ENCODE data around the gene GLB1L.
"Not testable (repeated sequence)": the region's sequence is repeated elsewhere in the genome, so short reads cannot be mapped to it uniquely, and the experiment has no call there.

Gene GLB1L

DNA sequence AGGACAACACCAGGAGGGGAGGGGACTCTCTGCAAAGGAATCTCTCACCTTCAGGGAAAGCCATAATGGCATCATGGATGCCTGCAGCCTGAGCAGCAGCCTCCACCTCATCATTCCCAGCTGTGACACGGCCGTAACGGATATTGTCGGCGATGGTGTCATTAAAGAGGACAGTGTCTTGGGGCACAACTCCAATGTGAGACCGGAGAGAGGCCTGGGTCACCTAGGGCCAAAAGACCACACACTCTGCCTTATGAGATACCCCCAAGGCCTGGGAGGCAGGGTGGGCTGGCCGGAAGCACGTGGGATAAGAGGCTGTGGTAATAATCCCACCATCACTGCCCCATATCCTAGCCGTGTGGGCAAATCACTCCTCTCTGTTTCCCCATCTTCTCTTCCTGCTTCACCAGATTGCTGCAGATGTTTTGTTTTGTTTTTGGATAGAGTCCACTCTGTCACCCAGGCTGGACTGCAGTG lies 34.3 kb downstream of the GLB1L start:
- H3K4me1 Mint-ChIP-seq = peaks cover 47% of the 10 kb centered on the region
- H3K4me3 Mint-ChIP-seq = no peak overlapping the region

DNA sequence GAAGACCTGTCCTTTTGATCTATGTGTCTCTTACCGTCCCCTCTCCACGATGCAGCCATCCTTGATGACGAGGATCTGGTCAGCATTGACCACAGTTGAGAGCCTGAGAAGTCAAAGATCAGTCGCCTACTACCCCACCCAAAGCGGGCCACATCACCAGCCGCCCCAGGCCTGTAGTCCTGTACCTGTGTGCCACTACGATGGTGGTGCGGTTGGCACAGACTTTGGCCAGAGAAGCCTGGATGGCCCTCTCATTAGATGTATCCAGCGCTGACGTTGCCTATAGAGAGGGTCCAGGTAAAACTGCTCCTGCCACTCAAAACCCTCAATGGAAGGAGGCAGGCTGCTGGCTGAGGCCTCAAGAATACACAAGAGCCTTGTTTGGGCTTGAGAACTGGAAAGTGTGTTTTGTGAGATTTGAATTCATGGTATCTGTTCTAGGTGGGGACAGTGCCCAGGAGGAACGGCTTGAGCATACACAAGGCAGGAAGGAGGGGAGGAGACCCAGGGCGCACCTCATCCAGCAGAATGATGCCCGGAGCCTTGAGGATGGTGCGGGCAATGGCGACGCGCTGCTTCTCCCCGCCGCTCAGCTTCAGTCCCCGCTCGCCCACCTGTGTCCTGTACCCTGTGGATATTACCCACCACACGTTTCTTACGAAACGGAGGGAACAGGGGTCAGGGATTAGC lies 34.9 kb downstream of the GLB1L start:
- peak overlapping the region; percentile 72 for H3K27ac Mint-ChIP-seq
- no peak for DNase-seq (ENCODE audit: low spot score in 2 of 2)
- no peak for ATAC-seq
- no peaks in the 10 kb centered on the region for H3K9me3 Mint-ChIP-seq
- H3K4me1 Mint-ChIP-seq = peaks cover 45% of the 10 kb centered on the region
- H3K36me3 Mint-ChIP-seq = peaks cover 76% of the 10 kb centered on the region
- H3K4me3 Mint-ChIP-seq = no peak overlapping the region

More for the DNA sequence above, 34.3 kb downstream of the GLB1L start:
- ATAC-seq = no peak
- H3K36me3 Mint-ChIP-seq = peaks cover 77% of the 10 kb centered on the region
- H3K9me3 Mint-ChIP-seq = no peaks in the 10 kb centered on the region
- no peak for DNase-seq (ENCODE audit: low spot score in 2 of 2)
- H3K27ac Mint-ChIP-seq = peak overlapping the region; percentile 72

DNA sequence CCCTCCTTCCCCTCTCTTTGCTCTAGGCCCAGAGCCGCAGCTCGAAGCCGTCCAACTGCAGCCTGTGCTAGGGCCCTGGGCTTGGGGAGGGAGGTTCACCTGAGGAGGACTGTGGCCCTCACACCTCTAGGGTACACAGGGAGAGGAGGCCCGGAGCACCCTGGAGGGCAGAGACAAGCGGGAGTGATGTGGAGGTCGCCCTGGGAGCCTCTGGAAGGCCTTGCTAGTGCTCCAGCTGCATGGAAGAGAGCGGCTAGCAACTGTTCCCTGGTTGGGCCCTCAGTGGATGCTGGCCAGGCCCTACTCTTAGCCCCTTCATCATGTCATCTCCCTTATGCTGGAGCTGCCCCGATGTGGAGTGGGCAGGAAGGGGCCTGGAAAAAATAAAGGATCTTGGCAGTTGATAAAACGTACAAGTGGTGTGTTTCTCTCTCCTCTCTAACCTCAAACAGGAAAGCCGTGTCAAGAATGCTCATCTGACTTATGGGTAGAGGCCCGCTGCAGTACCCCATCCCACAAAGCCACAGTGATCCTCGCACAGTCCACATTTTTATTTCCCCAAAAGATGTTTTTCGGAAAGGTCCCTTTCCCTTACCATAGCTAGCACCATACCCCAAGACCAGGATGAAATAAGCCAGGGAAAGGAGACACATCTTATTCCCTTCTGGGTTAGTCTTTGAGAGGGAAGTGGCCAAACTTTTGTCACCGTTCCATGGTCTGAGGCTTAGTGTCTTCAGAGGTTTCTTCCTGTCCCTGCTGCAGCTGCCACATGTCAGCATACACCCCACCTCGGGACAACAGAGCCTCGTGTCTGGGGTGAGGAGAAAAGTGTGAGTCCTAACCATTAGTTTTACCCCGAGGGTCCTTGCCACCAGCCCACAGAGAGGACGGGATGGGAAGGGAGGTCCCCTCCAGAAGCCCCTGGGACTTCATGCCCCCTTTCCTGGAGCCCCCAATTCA lies 35.7 kb downstream of the GLB1L start:
- peaks cover 70% of the 10 kb centered on the region for H3K36me3 Mint-ChIP-seq
- no peak for DNase-seq (ENCODE audit: low spot score in 2 of 2)
- H3K4me1 Mint-ChIP-seq = peaks cover 40% of the 10 kb centered on the region
- peak overlapping the region; percentile 72 for H3K27ac Mint-ChIP-seq
- H3K9me3 Mint-ChIP-seq = peaks cover under 1% of the 10 kb centered on the region
- ATAC-seq = no peak
- H3K4me3 Mint-ChIP-seq = peak overlapping the region; percentile 78

DNA sequence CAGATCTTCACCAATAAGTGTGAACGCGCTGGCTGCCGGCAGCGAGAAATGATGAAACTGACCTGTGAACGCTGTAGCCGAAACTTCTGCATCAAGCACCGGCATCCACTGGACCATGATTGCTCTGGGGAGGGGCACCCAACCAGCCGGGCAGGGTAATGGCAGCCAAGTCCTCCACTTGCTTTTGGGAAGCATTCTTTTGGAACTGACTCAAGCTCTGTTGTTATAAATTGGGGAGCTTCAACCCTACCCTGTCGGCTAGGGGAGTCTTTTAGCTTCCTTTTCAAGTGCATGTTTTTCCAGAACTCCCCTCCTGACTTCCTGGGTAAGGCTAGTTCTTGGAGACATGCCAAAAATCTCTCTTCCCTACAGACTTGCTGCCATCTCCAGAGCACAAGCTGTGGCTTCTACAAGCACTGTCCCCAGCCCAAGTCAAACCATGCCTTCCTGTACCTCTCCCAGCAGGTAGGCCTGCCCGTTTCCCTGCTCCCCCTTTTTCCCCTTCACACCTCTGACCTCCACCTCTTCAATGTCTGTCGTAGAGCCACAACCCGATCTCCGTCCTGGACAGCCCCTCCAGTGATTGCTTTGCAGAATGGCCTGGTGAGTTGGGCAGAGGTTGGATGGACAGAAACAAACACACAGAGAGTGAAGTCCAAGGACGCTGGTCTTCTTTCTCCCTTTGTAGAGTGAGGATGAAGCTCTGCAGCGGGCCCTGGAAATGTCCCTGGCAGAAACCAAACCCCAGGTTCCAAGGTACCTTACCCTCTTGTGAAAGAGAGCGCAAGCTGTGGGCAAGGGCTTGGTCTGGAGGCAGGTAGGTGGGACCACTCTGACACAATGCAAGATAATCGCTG lies 37.1 kb downstream of the GLB1L start:
- Mint-ChIP-seq H3K36me3 (peaks cover 56% of the 10 kb centered on the region), H3K9me3 (peaks cover 2% of the 10 kb centered on the region), H3K4me1 (peaks cover 34% of the 10 kb centered on the region), H3K4me3 (peak overlapping the region; percentile 78), H3K27ac (peak overlapping the region; percentile 72)
- DNase-seq (ENCODE audit: low spot score in 2 of 2) (no peak), ATAC-seq (no peak)

DNA sequence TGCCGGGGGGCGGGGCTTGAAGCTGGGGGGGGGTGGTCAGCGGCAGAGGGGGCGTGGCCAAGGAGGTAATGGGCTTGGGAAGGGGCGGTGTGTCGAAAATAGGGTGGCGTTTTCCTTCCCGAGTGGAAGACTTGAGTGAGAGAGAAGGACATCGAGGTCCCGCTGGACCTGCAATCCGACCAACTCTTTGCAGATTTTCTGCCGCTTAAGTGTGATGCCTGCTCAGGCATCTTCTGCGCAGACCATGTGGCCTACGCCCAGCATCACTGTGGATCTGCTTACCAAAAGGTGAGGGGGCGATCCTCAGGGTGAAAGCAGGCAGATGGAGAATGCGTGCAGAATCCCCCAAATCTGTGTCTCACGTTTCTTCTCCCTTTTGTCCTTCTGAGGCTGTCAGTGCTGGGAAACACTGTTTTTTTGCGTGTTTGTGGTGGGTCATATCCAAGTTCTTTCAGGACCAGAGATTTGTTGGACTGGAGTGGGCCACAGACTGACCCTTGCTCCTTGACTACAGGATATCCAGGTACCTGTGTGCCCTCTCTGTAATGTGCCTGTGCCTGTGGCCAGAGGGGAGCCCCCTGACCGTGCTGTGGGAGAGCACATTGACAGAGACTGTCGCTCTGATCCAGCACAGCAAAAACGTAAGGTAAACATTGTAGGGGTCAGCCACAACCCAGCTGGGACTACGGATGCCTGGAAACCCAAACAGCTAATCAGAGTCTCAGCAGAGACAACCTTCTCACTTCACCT lies 37.9 kb downstream of the GLB1L start:
- Mint-ChIP-seq H3K9me3 (peaks cover 2% of the 10 kb centered on the region), H3K27ac (no peak overlapping the region), H3K4me1 (peaks cover 34% of the 10 kb centered on the region), H3K36me3 (peaks cover 48% of the 10 kb centered on the region), H3K4me3 (peak overlapping the region; percentile 78)
- peak; percentile 0 for ATAC-seq
- no peak for DNase-seq (ENCODE audit: low spot score in 2 of 2)

DNA sequence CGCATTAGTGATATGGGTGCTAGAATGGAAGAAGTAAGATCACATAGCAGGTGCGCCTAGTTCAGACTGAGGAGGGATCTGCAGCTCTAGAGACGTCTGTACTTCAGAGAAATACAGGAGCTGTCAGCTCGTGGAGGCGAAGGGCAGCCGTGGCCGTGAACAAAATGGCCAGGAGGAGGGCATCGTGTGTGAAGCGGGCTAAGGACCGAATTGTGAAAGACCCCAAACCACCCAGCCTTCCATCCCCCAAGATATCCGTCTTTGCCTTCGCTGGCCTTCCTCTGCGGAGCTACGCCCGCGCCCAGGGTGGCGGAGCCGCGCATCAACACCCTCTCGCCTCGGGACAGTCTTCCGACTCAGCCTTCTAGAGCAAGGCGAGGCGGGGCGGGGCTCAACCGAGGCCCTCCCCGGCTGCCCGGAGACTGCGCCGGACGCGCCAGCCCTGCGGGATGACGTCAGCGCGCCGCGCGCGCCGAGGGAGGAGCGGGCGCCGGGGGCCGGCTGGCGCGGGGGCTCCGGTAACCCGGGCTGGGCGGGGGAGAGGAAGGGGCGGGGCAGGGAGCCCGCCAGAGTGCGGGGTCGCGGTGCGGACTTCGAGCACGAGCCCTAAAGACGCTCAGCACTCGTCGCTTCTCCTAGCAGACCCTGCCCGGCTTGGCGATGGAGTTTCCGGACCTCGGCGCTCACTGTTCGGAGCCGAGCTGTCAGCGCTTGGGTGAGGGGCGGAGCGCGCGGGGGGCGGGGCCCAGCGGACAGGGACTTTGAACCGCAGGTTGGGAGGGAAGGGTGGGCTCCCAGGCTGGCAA lies 38.7 kb downstream of the GLB1L start, which contains the start of gene ZFAND2B:
ZFAND2B (plus strand) TSS at position 455 of the 806 bp plus-strand sequence; CDS start at position 661, 206 bp downstream.
- Mint-ChIP-seq H3K9me3 (peaks cover 2% of the 10 kb centered on the region), H3K27ac (peak within 1 kb of the TSS; percentile 91), H3K36me3 (peaks cover 40% of the 10 kb centered on the region), H3K4me3 (peak within 1 kb of the TSS; percentile 78), H3K4me1 (peaks cover 34% of the 10 kb centered on the region)
- ATAC-seq (peak; percentile 97), DNase-seq (ENCODE audit: low spot score in 2 of 2) (peak; percentile 96 to 97)

DNA sequence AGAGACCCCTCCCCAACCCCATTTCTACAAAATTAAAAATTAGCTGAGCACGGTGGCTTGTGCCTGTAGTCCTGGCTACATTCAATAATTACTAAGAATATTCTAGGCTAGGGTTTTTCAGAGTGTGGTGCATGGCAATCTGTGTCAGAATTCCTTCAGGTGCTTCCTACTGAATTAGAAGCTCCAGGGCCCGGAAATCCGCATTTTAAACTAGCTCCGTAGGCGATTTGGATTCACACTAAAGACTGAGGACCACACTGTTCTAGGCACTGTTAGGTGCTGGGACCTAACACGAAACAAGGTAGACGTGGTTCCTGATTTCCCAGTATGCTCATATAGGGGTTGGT lies 39.3 kb downstream of the GLB1L start:
- Mint-ChIP-seq H3K4me1 (peaks cover 29% of the 10 kb centered on the region), H3K27ac (peak overlapping the region; percentile 91)

DNA sequence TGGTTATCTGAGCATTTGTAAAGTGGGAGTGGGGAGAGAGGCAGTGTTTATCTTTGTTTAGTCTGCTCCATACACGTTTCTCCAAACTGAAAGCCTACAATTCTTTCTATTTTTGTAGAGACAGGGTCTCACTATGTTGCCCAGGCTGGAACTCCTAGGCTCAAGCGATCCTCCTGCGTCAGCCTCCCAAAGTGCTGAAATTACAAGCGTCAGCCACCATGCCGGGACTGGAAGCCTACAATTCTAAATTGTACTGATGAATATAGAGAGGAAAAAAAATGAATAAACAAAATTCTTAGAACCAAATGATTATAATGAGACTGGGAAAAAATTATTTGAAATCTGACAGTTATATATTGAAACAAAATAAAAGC lies 40.1 kb downstream of the GLB1L start:
- peak overlapping the region; percentile 78 for H3K4me3 Mint-ChIP-seq
- ATAC-seq = no peak
- DNase-seq (ENCODE audit: low spot score in 2 of 2) = no peak
- peaks cover 2% of the 10 kb centered on the region for H3K9me3 Mint-ChIP-seq
- peaks cover 34% of the 10 kb centered on the region for H3K4me1 Mint-ChIP-seq
- H3K36me3 Mint-ChIP-seq = peaks cover 27% of the 10 kb centered on the region
- H3K27ac Mint-ChIP-seq = no peak overlapping the region

More for the DNA sequence above, 39.3 kb downstream of the GLB1L start:
- no peak for ATAC-seq
- Mint-ChIP-seq H3K4me3 (peak overlapping the region; percentile 78), H3K9me3 (peaks cover 2% of the 10 kb centered on the region), H3K36me3 (peaks cover 35% of the 10 kb centered on the region)
- no peak for DNase-seq (ENCODE audit: low spot score in 2 of 2)

DNA sequence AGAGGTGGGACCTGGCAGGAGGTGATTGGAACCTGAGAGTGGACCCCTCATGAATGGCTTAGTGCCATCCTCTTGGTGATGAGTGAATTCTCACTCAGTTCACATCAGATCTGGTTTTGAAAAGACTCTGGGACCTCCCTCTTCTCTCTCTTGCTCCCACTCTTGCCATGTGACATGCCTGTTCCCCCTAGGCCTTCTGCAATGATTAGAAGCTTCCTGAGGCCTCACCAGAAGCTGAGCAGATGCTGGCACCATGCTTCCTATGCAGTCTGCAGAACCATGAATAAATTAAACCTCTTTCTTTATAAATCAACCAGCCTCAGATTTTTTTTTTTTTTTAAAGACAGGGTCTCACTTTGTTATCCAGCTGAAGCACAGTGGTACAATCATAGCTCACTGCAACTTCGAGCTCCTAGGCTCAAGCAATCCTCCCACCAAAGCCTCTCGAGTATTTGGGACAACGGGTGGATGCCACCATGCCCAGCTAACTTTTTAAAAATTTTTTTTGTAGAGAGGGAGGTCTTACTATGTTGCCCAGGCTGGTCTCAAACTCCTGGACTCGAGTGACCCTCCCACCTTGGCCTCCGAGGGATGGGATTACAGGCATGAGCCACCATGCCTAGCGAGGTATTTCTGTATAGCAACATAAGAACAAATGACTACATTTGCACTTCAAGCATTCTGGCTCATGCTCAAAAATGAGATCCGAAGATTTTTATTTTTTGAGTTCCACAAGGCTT lies 40.6 kb downstream of the GLB1L start:
- peaks cover 22% of the 10 kb centered on the region for H3K36me3 Mint-ChIP-seq
- ATAC-seq (no peak), DNase-seq (ENCODE audit: low spot score in 2 of 2) (no peak)
- H3K4me1 Mint-ChIP-seq = peaks cover 32% of the 10 kb centered on the region
- peaks cover 2% of the 10 kb centered on the region for H3K9me3 Mint-ChIP-seq
- peak overlapping the region; percentile 78 for H3K4me3 Mint-ChIP-seq
- H3K27ac Mint-ChIP-seq = no peak overlapping the region

DNA sequence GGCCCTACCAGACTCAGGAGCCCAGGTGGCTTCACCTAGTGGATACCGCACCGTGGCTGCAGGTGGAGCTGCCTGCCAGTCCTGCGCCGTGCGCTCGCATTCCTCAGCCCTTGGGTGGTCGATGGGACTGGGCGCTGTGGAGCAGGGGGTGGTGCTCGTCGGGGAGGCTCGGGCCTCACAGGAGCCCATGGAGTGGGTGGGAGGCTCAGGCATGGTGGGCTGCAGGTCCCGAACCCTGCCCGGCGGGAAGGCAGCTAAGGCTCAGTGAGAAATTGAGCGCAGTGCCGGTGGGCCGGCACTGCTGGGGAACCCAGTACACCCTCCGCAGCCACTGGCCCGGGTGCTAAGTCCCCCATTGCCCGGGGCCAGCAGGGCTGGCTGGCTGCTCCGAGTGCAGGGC lies 43.9 kb downstream of the GLB1L start:
- not testable (repeated sequence) for ATAC-seq; H3K9me3 Mint-ChIP-seq; H3K27ac Mint-ChIP-seq; DNase-seq (ENCODE audit: low spot score in 2 of 2); H3K4me3 Mint-ChIP-seq; H3K36me3 Mint-ChIP-seq
- peaks cover 19% of the 10 kb centered on the region for H3K4me1 Mint-ChIP-seq

DNA sequence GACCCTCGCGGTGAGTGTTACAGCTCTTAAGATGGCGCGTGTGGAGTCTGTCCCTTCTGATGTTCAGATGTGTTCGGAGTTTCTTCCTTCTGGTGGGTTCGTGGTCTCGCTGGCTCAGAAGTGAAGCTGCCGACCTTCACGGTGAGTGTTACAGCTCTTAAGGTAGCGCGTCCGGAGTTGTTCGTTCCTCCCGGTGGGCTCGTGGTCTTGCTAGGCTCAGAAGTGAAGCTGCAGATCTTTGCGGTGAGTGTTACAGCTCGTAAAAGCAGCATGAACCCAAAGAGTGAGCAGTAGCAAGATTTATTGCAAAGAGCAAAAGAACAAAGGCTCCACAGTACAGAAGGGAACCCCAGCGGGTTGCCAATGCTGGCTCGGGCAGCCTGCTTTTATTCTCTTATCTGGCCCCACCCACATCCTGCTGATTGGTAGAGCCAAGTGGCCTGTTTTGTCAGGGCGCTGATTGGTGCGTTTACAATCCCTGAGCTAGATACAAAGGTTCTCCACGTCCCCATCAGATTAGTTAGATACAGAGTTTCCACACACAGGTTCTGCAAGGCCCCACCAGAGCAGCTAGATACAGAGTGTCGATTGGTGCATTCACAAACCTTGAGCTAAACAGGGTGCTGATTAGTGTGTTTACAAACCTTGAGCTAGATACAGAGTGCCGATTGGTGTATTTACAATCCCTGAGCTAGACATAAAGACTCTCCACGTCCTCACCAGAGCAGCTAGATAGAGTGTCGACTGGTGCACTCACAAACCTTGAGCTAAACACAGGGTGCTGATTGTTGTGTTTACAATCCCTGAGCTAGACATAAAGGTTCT lies 44.5 kb downstream of the GLB1L start:
- not testable (repeated sequence) for ATAC-seq, H3K9me3 Mint-ChIP-seq, H3K36me3 Mint-ChIP-seq
- Mint-ChIP-seq H3K27ac (peak overlapping the region; percentile 93), H3K4me1 (peaks cover 19% of the 10 kb centered on the region), H3K4me3 (peak overlapping the region; percentile 71)
- DNase-seq (ENCODE audit: low spot score in 2 of 2) = peak in 1 of 2 donors; percentile 71

DNA sequence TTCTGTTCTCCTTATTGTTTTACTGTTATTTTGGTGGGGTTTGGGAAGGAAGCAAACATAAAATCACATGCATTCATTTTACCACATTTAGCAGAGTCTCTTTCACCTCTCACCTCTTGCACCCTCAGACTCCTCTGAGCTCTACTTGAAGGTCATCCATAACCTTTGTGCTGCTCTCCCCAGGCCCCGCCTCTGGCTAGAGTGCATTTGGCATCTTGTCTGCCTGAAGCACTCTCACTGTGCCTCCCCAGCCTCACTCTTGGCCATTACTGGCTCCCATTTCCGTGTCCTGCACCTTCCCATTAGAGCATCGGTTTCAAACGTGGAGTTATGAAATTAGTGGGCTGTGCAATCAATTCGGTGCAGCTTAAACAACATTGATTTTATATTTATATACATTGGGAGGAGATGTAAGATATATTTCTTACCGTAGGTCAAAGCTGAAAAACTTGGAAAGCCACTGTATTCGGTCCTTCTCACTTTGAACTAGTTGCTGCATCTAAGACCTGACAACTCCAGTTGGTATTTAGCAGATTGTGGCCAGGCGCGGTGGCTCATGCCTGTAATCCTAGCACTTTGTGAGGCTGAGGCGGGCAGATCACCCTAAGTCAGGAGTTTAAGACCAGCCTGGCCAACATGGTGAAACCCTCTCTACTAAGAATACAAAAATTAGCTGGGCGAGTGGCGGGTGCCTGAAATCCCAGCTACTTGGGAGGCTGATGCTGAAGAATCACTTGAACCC lies 45.6 kb downstream of the GLB1L start:
- Mint-ChIP-seq H3K27ac (peak overlapping the region; percentile 3), H3K4me3 (peak overlapping the region; percentile 71)
- no peak for ATAC-seq

More for the DNA sequence above, 45.6 kb downstream of the GLB1L start:
- Mint-ChIP-seq H3K4me1 (peaks cover 19% of the 10 kb centered on the region), H3K36me3 (no peaks in the 10 kb centered on the region), H3K9me3 (peaks cover 2% of the 10 kb centered on the region)
- no peak for DNase-seq (ENCODE audit: low spot score in 2 of 2)
